HG03108 (cell line): ENCODE data around the gene DTHD1.

ENCODE experiments used
- ATAC-seq: cut with Tn5 transposase; IDR thresholded peaks from one replicate; pipeline ENCODE4 v1.9.1; 2021; ENCODE audit warnings: moderate library complexity; ENCODE audit not compliant: unreplicated experiment

DTHD1 gene

DNA sequence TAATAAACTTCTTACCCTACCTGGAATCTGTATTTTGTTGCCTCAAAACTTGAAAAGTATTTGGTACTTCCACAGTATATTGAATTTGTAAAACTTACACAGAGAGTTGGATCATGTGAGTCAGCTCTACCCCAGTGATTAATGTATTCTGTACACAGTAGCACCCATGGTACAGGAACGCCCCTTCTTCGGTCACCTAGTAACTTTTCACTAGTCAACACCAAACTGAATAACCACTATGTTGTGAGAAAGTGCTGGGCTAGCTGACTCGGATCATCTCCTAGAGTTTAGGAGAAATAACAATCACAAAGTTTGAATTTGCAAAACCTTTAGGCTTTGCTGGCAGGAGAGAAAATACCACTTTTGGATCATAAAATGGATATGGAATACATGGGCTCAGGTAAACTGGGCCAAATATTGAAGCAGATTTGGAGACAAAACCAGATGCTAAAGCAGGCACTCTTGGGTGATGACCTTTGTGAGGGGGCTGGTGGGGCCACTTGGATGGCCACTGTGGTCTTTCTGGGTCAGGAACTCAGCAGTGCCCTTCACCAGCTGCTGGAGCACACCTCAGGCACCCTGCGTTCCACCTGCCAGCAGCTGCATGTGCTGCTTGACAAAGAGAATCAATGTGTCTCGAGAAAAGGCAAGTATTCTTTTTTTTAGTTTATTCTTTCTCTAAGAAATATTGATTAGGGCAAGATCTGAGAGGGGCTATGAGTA is at the start of gene DTHD1:
DTHD1 (plus strand) TSS at position 233 of the 723 bp plus-strand sequence; CDS start at position 376, 143 bp downstream.
- ATAC-seq, result no peak

- no peak for ATAC-seq
Observed at GRCh38 chr4:36233567-36234266, 47.7 kb upstream of the DTHD1 start.

DNA sequence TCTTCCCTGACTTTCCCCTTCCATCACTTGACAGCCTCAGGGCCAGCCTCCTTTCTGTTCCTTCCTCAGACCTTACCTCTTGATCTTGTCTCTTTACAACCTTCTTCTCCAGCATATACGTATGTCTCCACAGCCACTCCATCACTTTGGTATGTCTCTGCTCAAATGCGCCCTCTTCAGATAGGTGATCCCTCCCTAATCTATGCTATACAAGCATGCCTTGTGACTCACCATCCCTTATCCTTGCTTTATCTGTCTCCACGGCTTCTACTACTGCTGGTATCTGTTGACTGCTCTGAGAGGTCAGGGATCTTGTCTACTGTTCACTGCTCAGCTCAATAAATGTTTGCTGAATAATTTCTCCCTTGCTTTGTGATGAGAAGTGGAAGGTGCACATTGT is 46.1 kb upstream of the DTHD1 start:
- no peak for ATAC-seq

DNA sequence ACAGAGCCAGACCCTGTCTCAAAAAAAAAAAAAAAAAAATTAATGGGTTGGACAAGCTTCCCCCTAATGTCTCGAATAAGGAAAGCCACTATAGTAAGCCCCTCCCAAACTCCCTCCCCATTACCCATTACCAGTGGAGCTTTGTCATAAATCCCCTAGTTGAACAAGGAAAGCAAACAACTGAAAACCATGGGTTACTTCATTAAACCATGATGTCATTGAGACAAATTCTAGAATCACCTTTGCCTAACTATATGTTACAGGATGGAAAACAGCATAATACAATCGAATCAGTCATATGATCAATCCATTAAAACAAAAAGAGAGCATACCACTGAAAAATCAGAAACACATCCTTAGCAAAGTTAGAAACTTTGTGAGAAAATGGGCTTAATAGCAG is 45.3 kb upstream of the DTHD1 start:
- ATAC-seq, result no peak

DNA sequence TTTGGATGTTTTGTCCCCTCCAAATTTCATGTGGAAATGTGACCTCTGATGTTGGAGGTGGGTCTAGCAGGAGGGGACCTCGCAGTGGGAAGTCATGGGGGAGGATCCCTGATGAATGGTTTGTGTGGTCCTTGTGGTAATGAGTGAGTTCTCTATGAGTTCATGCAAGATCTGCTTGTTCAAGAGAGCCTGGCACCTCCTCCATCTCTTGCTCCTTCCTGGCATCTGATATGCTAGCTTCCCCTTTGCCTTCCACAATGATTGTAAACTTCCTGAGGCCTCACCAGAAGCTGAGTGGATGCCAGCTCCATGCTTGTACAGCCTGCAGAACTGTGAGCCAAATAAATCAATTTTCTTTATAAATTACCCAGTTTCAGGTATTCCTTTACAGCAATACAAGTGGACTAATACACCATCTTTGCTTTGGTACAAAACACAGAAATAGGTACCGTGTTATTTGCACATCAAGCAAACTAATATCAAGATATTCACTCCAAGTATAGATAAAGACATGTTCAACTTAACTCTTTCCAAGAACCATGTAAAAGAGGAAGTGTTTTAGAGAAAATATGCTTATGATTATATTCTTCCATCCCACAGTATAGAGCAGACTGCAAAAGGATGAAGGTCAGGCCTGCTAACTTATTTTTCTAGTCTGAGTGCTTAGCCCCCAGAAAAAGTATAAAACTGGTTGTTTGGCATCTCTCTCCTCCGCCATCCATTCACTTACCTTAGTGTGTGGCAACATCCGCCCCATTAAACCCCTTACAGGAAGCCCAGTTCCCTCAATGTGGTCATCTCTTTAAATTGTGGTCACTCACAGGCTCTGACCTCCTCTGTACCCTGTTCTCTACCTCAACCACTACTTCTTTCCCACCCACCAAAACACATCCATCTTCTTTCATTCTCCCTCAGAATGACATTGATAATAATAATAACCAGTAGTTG is 43.8 kb upstream of the DTHD1 start:
- ATAC-seq, result no peak

DNA sequence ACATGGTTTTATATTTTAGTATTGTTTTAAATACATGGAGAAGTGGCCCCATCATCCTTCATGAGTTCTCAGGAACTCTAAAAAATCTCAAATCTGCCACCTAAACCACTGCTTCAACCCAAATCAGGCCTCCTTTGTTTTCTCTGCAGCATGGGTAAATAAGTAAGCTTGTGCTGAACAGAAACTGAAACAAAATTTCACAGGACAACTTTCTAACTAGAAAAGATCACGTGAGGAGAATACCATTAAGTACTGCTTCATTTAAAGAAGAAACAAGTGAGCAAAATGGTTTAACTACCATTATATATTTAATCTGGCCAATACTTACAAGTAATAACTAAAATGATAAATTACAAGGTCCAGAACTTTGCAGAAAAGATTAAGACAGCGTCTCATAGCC is 39.6 kb upstream of the DTHD1 start:
- ATAC-seq, result peak; percentile 54

DNA sequence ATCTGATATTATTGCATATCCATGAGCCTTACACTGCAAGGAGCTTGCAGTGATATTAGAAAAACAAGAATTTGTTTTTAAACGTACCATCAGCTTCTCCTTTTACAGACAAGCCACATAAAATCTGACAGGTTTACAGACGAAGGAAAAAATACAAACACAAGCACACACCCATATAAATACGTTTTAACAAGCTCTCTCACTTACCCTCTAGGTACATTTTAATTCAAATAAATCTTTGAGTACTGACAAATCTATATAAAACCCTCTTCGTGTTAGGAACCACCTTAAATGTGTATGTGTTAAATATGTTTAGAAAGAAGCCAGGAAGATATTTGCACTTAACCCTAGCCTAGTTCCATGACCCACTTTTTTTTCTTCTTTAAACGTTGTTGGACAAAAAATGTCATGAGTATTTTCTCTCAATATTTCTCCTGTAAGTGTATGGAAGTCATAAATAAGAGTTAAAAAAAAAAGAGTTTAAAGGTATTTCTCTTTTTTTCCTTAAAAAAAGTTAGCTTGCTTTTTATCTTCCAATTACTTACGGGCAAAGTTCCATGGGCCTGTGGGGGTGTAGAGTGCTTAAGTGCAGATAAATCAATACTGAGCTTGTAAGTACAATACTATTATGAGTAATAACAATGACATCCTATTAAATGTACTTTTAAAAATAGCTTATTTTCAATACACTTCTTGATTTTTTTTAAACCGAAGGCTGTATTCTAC is 38.6 kb upstream of the DTHD1 start:
- ATAC-seq, result no peak

DNA sequence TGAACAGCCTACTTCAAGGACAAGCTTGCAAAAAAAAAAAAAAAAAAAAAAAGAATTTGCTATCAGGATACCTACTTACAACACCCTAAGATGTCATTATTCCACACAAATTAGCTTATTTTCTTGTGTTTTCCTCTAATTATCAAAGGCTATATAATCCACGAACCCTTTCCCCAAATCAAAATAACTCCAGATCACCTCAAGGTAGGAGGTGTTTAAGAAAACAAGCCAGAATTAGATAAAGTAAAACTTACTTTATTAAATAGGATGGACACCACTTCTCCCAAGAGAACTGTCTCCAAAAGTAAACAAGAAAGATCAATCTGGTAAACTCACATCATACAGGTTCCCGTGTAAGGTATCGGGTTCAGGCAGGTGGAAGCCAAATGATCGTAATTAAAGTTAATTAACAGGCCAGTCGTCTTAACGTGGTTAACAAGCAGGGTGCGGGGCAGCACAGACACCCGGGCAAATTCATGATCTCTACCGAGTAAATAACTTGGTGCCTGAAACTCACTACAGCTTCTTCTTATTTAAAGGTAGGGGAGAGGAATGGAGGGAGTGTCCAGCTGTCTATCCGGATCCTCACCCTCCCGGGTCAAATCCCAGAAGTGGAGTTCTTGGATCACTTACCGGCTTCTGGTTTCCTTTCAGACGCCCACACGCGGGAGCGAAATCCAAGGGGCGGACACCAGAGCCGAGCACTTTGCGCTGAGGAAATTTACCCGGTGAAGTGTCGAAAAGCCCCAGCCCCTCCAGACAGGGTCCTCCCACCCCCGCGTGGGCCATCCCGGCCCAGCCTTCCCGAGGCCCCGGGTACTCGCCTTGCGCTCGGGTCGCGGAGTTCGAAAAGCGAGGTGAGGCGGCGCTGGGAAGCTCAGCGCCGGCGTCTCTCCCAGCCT is 37.8 kb upstream of the DTHD1 start:
- ATAC-seq, result peak; percentile 19

- ATAC-seq, result peak; percentile 57
Observed at GRCh38 chr4:36244257-36245082, 36.9 kb upstream of the DTHD1 start, which contains the start of gene ARAP2. TSS of gene ARAP2 (minus strand) at chr4:36244514. CDS start at chr4:36229486, 15,028 bp downstream.

GRCh38 chr4:36249610-36250009 is 31.8 kb upstream of the DTHD1 start:
- no peak for ATAC-seq

GRCh38 chr4:36251983-36252382 is 29.4 kb upstream of the DTHD1 start:
- no peak for ATAC-seq

GRCh38 chr4:36254371-36254770 is 27.0 kb upstream of the DTHD1 start:
- no peak for ATAC-seq

DNA sequence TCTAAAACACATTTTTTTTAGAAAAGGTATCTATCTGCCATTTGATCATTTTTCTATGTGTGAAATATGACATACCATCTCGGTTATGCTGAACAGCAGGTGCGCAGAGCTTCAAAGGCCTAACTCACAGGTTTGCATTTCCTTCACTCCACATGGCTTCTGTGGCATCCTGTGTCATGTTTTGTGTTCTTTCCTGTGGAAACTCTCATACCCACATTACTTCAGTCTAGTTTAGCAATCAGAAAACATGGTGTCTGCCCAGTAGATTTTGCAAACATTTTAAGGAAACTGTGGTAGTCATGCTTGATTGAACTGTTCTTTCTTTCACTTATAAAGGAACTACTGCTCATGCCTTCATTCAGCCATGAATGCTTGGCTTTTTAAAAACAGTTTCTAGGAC is 25.8 kb upstream of the DTHD1 start:
- peak; percentile 78 for ATAC-seq

- peak; percentile 46 for ATAC-seq
Observed at GRCh38 chr4:36256398-36256891, 25.0 kb upstream of the DTHD1 start.

DNA sequence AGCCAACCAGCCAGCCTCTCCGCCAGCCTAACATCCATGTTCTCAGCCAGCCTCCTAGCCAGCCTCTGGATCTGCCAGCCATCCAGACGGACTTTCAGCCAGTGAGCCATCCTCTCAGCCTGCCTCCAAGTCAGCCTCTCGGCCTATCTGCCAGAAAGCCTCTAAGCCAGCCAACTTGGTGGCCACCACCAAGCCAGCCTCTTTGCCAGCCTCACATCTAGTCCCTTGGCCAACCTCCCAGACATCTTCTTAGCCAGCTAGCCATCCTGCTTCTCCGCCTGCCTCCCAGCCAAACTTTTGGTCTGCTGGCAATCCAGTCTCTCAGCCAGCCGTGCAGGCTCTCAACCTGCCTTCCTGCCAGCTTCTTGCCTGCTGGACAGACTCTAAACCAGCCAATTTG is 20.7 kb upstream of the DTHD1 start:
- ATAC-seq, result no peak

- ATAC-seq, result no peak
Observed at GRCh38 chr4:36264207-36264826, 17.1 kb upstream of the DTHD1 start.

DNA sequence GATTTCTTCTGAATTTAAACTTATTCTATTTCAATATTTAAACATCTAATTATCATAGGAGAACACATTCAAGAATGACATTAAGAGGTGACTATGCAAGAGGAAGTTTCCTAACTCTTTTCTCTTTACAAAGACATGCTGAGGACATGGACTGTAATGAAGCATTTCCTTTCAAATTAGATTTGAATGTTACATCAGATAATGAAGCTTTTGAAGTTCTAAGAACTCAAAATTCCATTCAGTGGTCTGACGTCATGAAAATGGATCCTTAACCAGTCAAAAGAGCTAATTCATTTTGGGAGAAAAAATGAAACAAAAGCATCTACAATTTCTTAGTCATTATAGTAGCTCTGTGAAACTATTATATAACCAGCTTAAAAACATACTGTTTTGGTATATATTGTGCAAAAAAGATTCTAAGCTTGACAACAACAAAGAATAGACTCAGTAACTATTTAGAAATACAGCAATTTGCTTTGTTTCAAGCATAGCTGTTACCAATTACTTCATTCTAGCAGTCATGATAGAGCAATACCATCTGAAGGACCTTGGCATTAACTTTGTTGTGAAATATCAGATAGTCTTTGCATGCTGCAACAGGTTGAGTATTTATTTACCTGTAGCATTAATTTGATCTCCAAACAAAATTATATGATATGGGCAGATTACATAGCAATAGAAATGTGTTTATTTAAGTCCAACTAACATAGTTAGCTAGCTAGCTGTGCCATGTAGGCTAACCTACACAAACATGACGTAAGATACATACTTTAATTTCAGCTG is 13.7 kb upstream of the DTHD1 start:
- no peak for ATAC-seq
